K562 (cell line): ENCODE data around the gene ARMS2. TPM values are rescaled to one million over a fixed set of nuclear protein-coding genes. Genes with fewer than 3 reads are reported as not detected.

Experiments used
- ATAC-seq: fragments of 200-7000 bp; cut with Tn5 transposase; 3 replicates; pipeline ENCODE4 v1.9.1; 2020; ENCODE audit warnings: moderate library complexity
- BruUV-seq: library from RNA; stranded (reverse); fragments of 400-500 nt; replicated peaks from 2 replicates; lab custom pipeline; 2021; lab: Mats Ljungman, UMichigan
- CTCF ChIA-PET: fragments of 300-600 bp; formaldehyde crosslinking; extraction: SDS; loops from one replicate; lab custom pipeline; 2021; ENCODE audit warnings: low intra/inter-chr PET ratio; lab: Yijun Ruan, JAX
- POLR2A ChIA-PET: fragments of 300-600, 350-650 bp; sonication (Branson Sonifier 250); formaldehyde crosslinking; extraction: SDS; loops from one replicate; lab custom pipeline; 2021; ENCODE audit warnings: antibody characterized with exemption, inconsistent platforms; lab: Yijun Ruan, JAX
- DNase-seq, 4 experiments: peaks; one replicate each; pipeline versions ENCODE4 v3.0.0 to v3.0.0-alpha.2; 2011 to 2018; ENCODE audit warnings: low spot score in 3 of 4, mixed read lengths in 3 of 4; ENCODE audit errors: extremely low read depth in 1 of 4
- FAIRE-seq: peaks from 2 replicates; lab custom pipeline; 2011; peaks lifted over from hg19 to GRCh38; lab: Jason Lieb, UNC
- H2AFZ ChIP-seq: 2 replicates; pipeline ENCODE4 v1.6.0; 2011; ENCODE audit warnings: low read depth, low read length, control low read depth, inconsistent platforms
- H3K27ac ChIP-seq: fragments of 200-600 bp; 3 replicates; pipeline ENCODE4 v1.8.0; 2011; ENCODE audit warnings: low read depth, mild to moderate bottlenecking, control low read depth, inconsistent platforms, low read length, moderate library complexity, mixed read lengths; ENCODE audit errors: extremely low read depth
- H3K27me3 ChIP-seq, 2 experiments: fragments of 300-600 bp in 1 of 2; 2 replicates in 1 of 2; 3 replicates in 1 of 2; pipeline versions ENCODE4 v1.6.0 to v1.8.0; 2011; ENCODE audit warnings: inconsistent platforms in 2 of 2, low read length in 2 of 2, mild to moderate bottlenecking in 1 of 2, mixed read lengths in 1 of 2, moderate library complexity in 1 of 2; ENCODE audit not compliant: control insufficient read depth in 2 of 2, insufficient read depth in 2 of 2
- H3K36me3 ChIP-seq: fragments of 300-600 bp; 3 replicates; pipeline ENCODE4 v1.8.0; 2011; ENCODE audit warnings: mild to moderate bottlenecking, low read length, inconsistent platforms; ENCODE audit not compliant: control insufficient read depth, insufficient read depth
- H3K4me1 ChIP-seq, 2 experiments: fragments of 200-600 bp in 1 of 2; replicated peaks in 1 of 2; 2 replicates in 1 of 2; 3 replicates in 1 of 2; pipeline versions ENCODE4 v1.5.1 to v1.8.0; 2011; ENCODE audit warnings: inconsistent platforms in 2 of 2, low read length in 2 of 2, mild to moderate bottlenecking in 1 of 2, mixed read lengths in 1 of 2, moderate library complexity in 1 of 2; ENCODE audit not compliant: control insufficient read depth in 2 of 2, insufficient read depth in 2 of 2
- H3K4me2 ChIP-seq: 2 replicates; pipeline ENCODE4 v1.6.1; 2011; ENCODE audit warnings: low read length, control low read depth, inconsistent platforms, mixed read lengths; ENCODE audit not compliant: insufficient read depth
- H3K4me3 ChIP-seq: fragments of 200-600 bp; sonication (generic), shearing (Covaris generic); 2 replicates; pipeline ENCODE4 v1.5.1; 2016; ENCODE audit warnings: control low read depth, inconsistent platforms
- H3K79me2 ChIP-seq: fragments of 200-600 bp; 3 replicates; pipeline ENCODE4 v1.8.0; 2011; ENCODE audit warnings: low read length, inconsistent platforms; ENCODE audit not compliant: control insufficient read depth, insufficient read depth
- H3K9ac ChIP-seq, 2 experiments: 2 replicates each; pipeline versions ENCODE4 v1.6.0 to v1.6.1; 2011; ENCODE audit warnings: low read depth in 2 of 2, low read length in 2 of 2, control low read depth in 1 of 2, inconsistent platforms in 1 of 2, mild to moderate bottlenecking in 1 of 2, mixed read lengths in 1 of 2; ENCODE audit not compliant: insufficient read depth in 1 of 2
- H3K9me1 ChIP-seq: one replicate; pipeline ENCODE4 v1.6.0; 2011; ENCODE audit warnings: inconsistent platforms, mild to moderate bottlenecking, low read length, moderate library complexity; ENCODE audit not compliant: control insufficient read depth, insufficient read depth
- H3K9me3 ChIP-seq: replicated peaks from 2 replicates; pipeline ENCODE4 v1.5.1; 2011; ENCODE audit warnings: low read depth, low read length, inconsistent platforms; ENCODE audit not compliant: control insufficient read depth, insufficient read depth
- H4K20me1 ChIP-seq: replicated peaks from 2 replicates; pipeline ENCODE4 v1.6.1; 2011; ENCODE audit warnings: low read length, inconsistent platforms, mixed read lengths; ENCODE audit not compliant: control insufficient read depth, insufficient read depth
- ATF7 ChIP-seq: fragments of 450-650 bp; IDR thresholded peaks from 2 replicates; pipeline ENCODE4 v1.7.1; 2014; ENCODE audit warnings: mild to moderate bottlenecking, moderate library complexity
- BRD9 ChIP-seq: fragments of 450-650 bp; IDR thresholded peaks from 2 replicates; pipeline ENCODE4 v1.6.1; 2018; ENCODE audit warnings: low read depth; ENCODE audit not compliant: partially characterized antibody
- C11orf30 ChIP-seq: fragments of 450-650 bp; IDR thresholded peaks from 2 replicates; pipeline ENCODE4 v1.6.1; 2016; ENCODE audit warnings: low read depth, mild to moderate bottlenecking
- CCNT2 ChIP-seq: IDR thresholded peaks from 2 replicates; pipeline ENCODE4 v1.6.1; 2011; ENCODE audit warnings: borderline replicate concordance, low read depth, mild to moderate bottlenecking, moderate library complexity, mixed read lengths, low read length; ENCODE audit not compliant: insufficient read length; ENCODE audit errors: extremely low read depth
- ELF4 ChIP-seq: fragments of 450-650 bp; formaldehyde crosslinking; IDR thresholded peaks from 2 replicates; pipeline ENCODE4 v1.4.0; 2022; ENCODE audit warnings: missing genetic modification characterization
- LEF1 ChIP-seq: fragments of 450-650 bp; IDR thresholded peaks from 2 replicates; pipeline ENCODE4 v1.6.1; 2016; ENCODE audit warnings: mild to moderate bottlenecking
- MAFG ChIP-seq: fragments of 450-650 bp; conservative IDR thresholded peaks from 2 replicates; pipeline ENCODE4 v1.6.1; 2016; ENCODE audit warnings: missing genetic modification characterization, missing compliant biosample characterization
- MAFK ChIP-seq: IDR thresholded peaks from 2 replicates; pipeline ENCODE4 v1.6.1; 2011; ENCODE audit warnings: low read length, improper control_type of control experiment
- PML ChIP-seq: IDR thresholded peaks from 2 replicates; pipeline ENCODE4 v1.6.1; 2012; ENCODE audit warnings: low read length, inconsistent platforms
- SMARCA4 ChIP-seq: fragments of 450-650 bp; IDR thresholded peaks from 2 replicates; pipeline ENCODE4 v1.6.1; 2016
- ZC3H8 ChIP-seq: fragments of 450-650 bp; IDR thresholded peaks from 2 replicates; pipeline ENCODE4 v1.6.1; 2017
- ZNF263 ChIP-seq: sonication (generic); formaldehyde crosslinking; IDR thresholded peaks from 2 replicates; pipeline ENCODE4 v1.8.0; 2022; ENCODE audit warnings: mild to moderate bottlenecking, missing genetic modification reagents, borderline replicate concordance
- ZNF316 ChIP-seq: fragments of 450-650 bp; IDR thresholded peaks from 2 replicates; pipeline ENCODE4 v1.6.1; 2016
- ZNF347 ChIP-seq: fragments of 450-650 bp; formaldehyde crosslinking; IDR thresholded peaks from 2 replicates; pipeline ENCODE4 v1.4.0; 2020; ENCODE audit warnings: low read depth, mild to moderate bottlenecking, moderate library complexity
- WGBS: fragments of 100-300 bp; shearing (Covaris generic); methylation state at CpG from one replicate; pipeline ENCODE4 v1.1.6; 2016; ENCODE audit warnings: low coverage, mixed read lengths; ENCODE audit not compliant: insufficient coverage; ENCODE audit errors: missing lambda C conversion rate; 5-methylcytosine and 5-hydroxymethylcytosine counted together
- in situ Hi-C: fragments of 300-500 bp; cut with MboI; formaldehyde crosslinking; loops from 4 replicates; pipeline ENCODE4 v1.15.0; 2018; ENCODE audit warnings: inconsistent platforms, mixed read lengths
- intact Hi-C: fragments of 100-400 bp; cut with micrococcal nuclease; formaldehyde crosslinking; loops from 2 replicates; pipeline ENCODE4 v1.14.2; 2022
- polyA plus RNA-seq, 8 experiments: library from polyadenylated mRNA; depleted of rRNA in 4 of 8; stranded (reverse) in 5 of 8; unstranded in 3 of 8; fragments of >200 nt; fragmentation: Nextera tagmentation in 2 of 8; fragmentation: Illumina TruSeq in 1 of 8; extraction: Ambion mirVana in 2 of 8; extraction: Trizol in 1 of 8; gene quantifications; 2 replicates each; pipeline versions ENCODE4 v1.2.1 to v1.2.3, GENCODE V29; 2011 to 2014; ENCODE audit warnings: inconsistent platforms in 1 of 8, missing spikeins in 1 of 8
- total RNA-seq, 7 experiments: library from RNA; depleted of rRNA in 6 of 7; stranded (reverse); fragments of >200 nt in 6 of 7; fragmentation: Illumina TruSeq in 2 of 7; extraction: Trizol in 2 of 7; gene quantifications; 2 replicates each; pipeline versions ENCODE4 v1.2.1 to v1.2.3, GENCODE V29; 2011 to 2021; ENCODE audit warnings: low replicate concordance in 1 of 7

Gene ARMS2
- total and polyA plus RNA-seq, 9 of the 15 experiments (the other 6 are each of a cell fraction or from before 2014, with no cell fraction given), result not detected

DNA sequence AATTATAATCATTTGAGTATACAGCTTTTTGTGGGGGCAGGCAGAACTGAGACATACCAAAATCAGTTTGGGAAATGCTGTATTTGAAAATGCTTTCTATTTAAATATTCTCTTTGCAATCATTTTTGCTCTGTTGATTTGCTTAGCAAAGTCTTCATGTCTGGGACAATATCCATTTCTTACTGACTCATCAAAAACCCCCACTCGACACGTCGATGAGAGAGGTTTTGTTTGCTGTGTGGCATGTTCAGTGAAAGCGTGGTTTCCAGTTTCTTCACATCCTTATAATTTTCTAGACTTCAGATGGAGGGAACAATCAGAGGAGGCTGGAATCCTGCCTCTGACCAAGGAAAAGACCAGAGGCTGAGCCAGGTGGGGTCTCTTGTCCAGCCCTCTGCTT lies 35.8 kb downstream of the ARMS2 start:
- in situ Hi-C loops, result no loop called here
- Histone ChIP-seq H3K9me1 (no peaks in the 10 kb centered on the region), H3K4me1 (no peaks in the 10 kb centered on the region), H3K79me2 (no peaks in the 10 kb centered on the region), H2AFZ (no peak overlapping the region), H3K9ac (no peak overlapping the region), H4K20me1 (no peaks in the 10 kb centered on the region), H3K4me2 (no peak overlapping the region), H3K4me3 (no peak overlapping the region), H3K9me3 (no peaks in the 10 kb centered on the region), H3K27me3 (peaks cover 0 to 60% of the 10 kb centered on the region in 2 experiments; a peak in 3 of 5 replicates), H3K27ac (no peak overlapping the region), H3K36me3 (no peaks in the 10 kb centered on the region)
- TF ChIP-seq PML, result no peak
- no peak for TF ChIP-seq ZC3H8
- peak; percentile 65 for TF ChIP-seq ZNF316
- no peak for TF ChIP-seq CCNT2
- no peak for TF ChIP-seq ZNF347 (CRISPR knock-in tag)
- TF ChIP-seq ELF4, result no peak
- no peak for TF ChIP-seq ZNF263 (CRISPR knock-in tag)
- no peak for TF ChIP-seq BRD9
- peak; percentile 31; the same call in 1 of the 2 replicates for TF ChIP-seq C11orf30
- TF ChIP-seq MAFK, result 0 out of 2 replicates have a peak, but pooled peaks have one; percentile 10
- no peak for TF ChIP-seq SMARCA4
- no peak for TF ChIP-seq ATF7
- no peak for TF ChIP-seq LEF1
- peak; percentile 40; the same call in 1 of the 2 replicates for TF ChIP-seq MAFG (tag)
- WGBS, result 3% methylated on average over 4 of the region's 4 CpGs
- ChIA-PET POLR2A (no interaction called here), CTCF (no interaction called here)
- no peak for DNase-seq
- no TSS peak for BruUV-seq
- intact Hi-C loops, result no loop called here
- ATAC-seq, result no peak
- no peak for FAIRE-seq
